Aorta (tissue), 5 donors: ENCODE measurements around the gene NT5DC1. TPM values are rescaled to one million over a fixed set of nuclear protein-coding genes. Genes with fewer than 3 reads are reported as not detected.

Experiments
- ATAC-seq: fragments of 200-7000 bp; cut with Tn5 transposase; one replicate; pipeline ENCODE4 v1.9.1; 2022; ENCODE audit warnings: moderate library complexity; ENCODE audit not compliant: low FRiP score
- DNase-seq, 2 donors: peaks; one replicate each; pipeline ENCODE4 v3.0.0-alpha.2; 2020
- H3K27ac ChIP-seq, 2 donors: one replicate each; pipeline ENCODE4 v1.5.1; 2013; ENCODE audit warnings: low read length in 2 of 2, mild to moderate bottlenecking in 2 of 2, moderate library complexity in 2 of 2, control low read depth in 1 of 2, inconsistent platforms in 1 of 2, low read depth in 1 of 2
- H3K27me3 ChIP-seq, 2 donors: one replicate each; pipeline ENCODE4 v1.6.1; 2013; ENCODE audit warnings: control low read depth in 1 of 2, low read length in 1 of 2, mild to moderate bottlenecking in 1 of 2, moderate library complexity in 1 of 2; ENCODE audit not compliant: insufficient read depth in 2 of 2, control insufficient read depth in 1 of 2
- H3K36me3 ChIP-seq, 2 donors: one replicate each; pipeline ENCODE4 v1.6.1; 2013; ENCODE audit warnings: control low read depth in 1 of 2, low read length in 1 of 2, mild to moderate bottlenecking in 1 of 2; ENCODE audit not compliant: insufficient read depth in 2 of 2, control insufficient read depth in 1 of 2
- H3K4me1 ChIP-seq, 2 donors: one replicate each; pipeline ENCODE4 v1.6.1; 2013; ENCODE audit warnings: low read length in 2 of 2, control low read depth in 1 of 2, mild to moderate bottlenecking in 1 of 2, moderate library complexity in 1 of 2; ENCODE audit not compliant: insufficient read depth in 2 of 2, control insufficient read depth in 1 of 2
- H3K4me3 ChIP-seq, 2 donors: one replicate each; pipeline ENCODE4 v1.5.1; 2013; ENCODE audit warnings: low read length in 2 of 2, control low read depth in 1 of 2, mild to moderate bottlenecking in 1 of 2
- H3K9me3 ChIP-seq: one replicate; pipeline ENCODE4 v1.6.1; 2013; ENCODE audit warnings: mild to moderate bottlenecking, low read length; ENCODE audit not compliant: control insufficient read depth
- WGBS, 2 donors: extraction: QIAGEN DNeasy Blood & Tissue Kit; methylation state at CpG; one replicate each; pipeline ENCODE4 v1.1.7; 2013; 5-methylcytosine and 5-hydroxymethylcytosine counted together
- intact Hi-C, 2 donors: fragments of 100-400 bp; cut with DNase I; formaldehyde crosslinking; loops; one replicate each; pipeline versions ENCODE4 v1.14.2 to v1.15.0; 2022
- polyA plus RNA-seq, 2 donors: library from polyadenylated mRNA; stranded (reverse); fragments of 200-250 nt; gene quantifications; one replicate each; pipeline ENCODE4 v1.2.3, GENCODE V29; 2013
- total RNA-seq, 2 donors: library from RNA; stranded (reverse); fragmentation: NEBNext Ultra II Directional; extraction: Animal tissue kit (Norgen Biotek cat#: 25700); gene quantifications; one replicate each; pipeline ENCODE4 v1.2.1, GENCODE V29; 2021
- donor health status: healthy with polysubstance abuse.
- donor health status: Bipolar disorder and iron deficiency.
- donor health status: DM: no; HTN: no; CAD: no.
- donor health status: DM: no; HTN: no; CAD: no.
- donor health status: DM: yes; HTN: yes; CAD: no.

The NT5DC1 gene
- total and polyA plus RNA-seq, 4 donors, result 17.0 to 47.5 (median 38.0) TPM

DNA sequence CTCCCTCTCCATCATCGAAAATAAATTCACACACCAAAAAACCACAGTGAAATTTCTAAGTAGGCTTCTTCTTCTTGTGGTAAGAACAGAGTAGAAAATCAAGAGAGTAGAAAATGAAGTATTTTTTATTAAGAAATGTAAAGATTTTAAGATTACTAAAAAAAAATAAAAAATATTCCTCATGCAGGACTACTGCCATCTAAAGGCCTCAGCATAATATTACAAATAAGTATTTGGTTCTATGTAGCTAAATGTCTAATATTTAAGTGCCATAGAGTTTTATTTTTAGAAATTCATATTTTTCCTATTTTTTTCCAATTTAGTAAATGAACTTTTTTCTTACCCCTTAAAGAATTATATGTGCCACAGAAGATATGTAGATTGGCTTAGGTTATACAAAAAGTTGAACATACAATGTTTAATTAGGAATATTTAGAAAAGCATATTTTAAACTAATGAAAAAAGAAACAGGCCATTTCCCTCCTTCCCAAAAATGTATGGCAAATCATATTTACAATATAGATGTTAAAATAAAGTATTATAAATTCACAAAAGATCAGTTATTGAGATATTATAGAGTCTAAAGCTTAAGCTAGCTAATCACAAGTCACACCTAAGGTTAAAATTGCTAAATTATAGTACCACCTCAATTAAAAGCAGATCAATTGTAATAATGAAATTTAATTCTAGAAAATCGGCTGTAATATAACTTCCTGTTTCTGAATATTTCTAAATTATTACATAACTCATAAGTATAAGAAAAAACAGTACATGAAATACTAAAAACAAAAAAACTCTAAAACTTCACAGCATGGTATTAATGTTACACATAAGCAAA lies 3.5 kb upstream of the NT5DC1 start:
- no peaks in the 10 kb centered on the region for H3K9me3 ChIP-seq
- ATAC-seq (no peak), DNase-seq (no peak)
- no peaks in the 10 kb centered on the region for H3K27me3 ChIP-seq
- 22 to 23% methylated on average over 2 of the region's 2 CpGs for WGBS, 2 donors
- no peak overlapping the region for H3K27ac ChIP-seq
- intact Hi-C loops, result loop anchor here (1.0 to 10.0 kb wide), 3 partner anchors 40 to 162 kb away; no protein-coding TSS in a partner anchor
- H3K36me3 ChIP-seq, result no peaks in the 10 kb centered on the region
- H3K4me3 ChIP-seq, result no peak overlapping the region
- H3K4me1 ChIP-seq, result no peaks in the 10 kb centered on the region

DNA sequence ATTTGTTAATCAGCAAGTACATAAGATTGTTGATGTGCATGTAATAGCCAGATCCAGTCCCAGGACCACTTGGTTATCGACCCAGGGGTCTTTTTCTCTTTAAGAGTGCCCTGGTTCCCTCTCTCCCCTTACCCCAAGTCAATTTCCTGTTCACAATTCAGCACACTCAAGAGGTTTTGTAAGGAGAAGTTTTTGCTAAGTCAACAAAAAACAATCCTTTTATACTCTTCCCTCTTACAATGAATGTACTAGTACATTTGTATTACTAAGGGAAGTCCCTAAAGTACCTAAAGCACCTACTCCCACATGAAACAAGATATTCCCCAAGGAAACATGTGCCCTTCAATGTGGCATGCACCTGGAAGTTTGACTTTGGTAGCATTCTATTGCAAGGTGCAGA lies 1.6 kb upstream of the NT5DC1 start:
- Histone ChIP-seq H3K36me3 (no peaks in the 10 kb centered on the region), H3K27me3 (no peaks in the 10 kb centered on the region), H3K4me3 (no peak overlapping the region), H3K9me3 (no peaks in the 10 kb centered on the region), H3K4me1 (peaks cover 4 to 5% of the 10 kb centered on the region in 2 donors), H3K27ac (peak overlapping the region in 1 of 2 donors; percentile 9)
- intact Hi-C loops, result loop anchor here in 1 of 2 donors (2.0 to 10.0 kb wide), 3 partner anchors 42 to 164 kb away; no protein-coding TSS in a partner anchor
- ATAC-seq (no peak), DNase-seq (no peak)
- WGBS, 2 donors, result 71 to 84% methylated on average over 1 of the region's 1 CpG

DNA sequence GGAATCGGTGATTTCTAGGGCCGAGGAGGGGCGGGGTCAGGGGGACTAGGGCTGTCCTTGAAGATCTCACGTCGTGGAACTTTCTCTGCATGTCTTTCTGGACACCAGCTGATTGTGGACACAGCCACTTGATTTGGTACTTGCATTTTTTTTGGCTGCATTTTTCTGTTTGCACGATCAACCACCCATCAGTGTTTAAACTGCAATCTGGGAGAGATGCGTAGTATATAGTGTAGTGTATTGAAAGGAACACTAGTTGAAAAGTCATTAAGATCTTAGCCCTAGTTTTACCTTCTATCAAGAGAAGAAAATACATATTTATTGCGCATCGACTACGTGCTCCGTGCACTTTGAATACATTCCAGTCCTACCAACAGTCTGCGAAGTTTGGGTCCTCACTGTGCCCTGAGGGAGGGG lies 657 bp downstream of the NT5DC1 start:
- DNase-seq, result no peak
- intact Hi-C loops, result loop anchor here in 1 of 2 donors (2.0 to 10.0 kb wide), 3 partner anchors 41 to 557 kb away; partner anchors contain the start of gene FRK
- Histone ChIP-seq H3K27me3 (no peaks in the 10 kb centered on the region), H3K27ac (peak overlapping the region; percentile 89 to 93), H3K4me3 (peak overlapping the region; percentile 74 to 77), H3K4me1 (peaks cover 4 to 13% of the 10 kb centered on the region in 2 donors), H3K36me3 (no peaks in the 10 kb centered on the region), H3K9me3 (no peaks in the 10 kb centered on the region)
- ATAC-seq, result no peak
- 0% methylated on average over 12 of the region's 12 CpGs for WGBS, 2 donors

DNA sequence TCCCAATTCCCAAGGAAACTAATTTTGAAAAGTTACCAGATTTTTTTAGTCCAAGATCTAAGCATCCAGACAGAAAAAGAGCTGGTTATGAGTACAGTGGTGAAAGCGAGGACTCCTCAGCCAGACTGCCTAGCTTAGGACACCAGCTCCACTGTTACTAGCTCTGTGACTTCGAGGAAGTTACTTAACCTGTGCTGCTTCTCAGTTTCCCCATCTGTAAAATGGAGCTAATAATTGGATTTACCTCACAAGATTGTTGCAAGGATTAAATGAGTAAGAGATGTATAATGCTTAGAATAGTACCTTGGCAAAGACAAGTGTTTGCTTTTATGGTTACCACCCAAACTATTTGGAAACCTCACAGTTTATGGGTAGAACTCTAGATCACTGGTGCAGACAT lies 1.1 kb downstream of the NT5DC1 start:
- H3K27ac ChIP-seq, result no peak overlapping the region
- no peaks in the 10 kb centered on the region for H3K36me3 ChIP-seq
- H3K9me3 ChIP-seq, result no peaks in the 10 kb centered on the region
- WGBS, 2 donors, result 13 to 22% methylated on average over 2 of the region's 2 CpGs
- H3K4me3 ChIP-seq, result peak overlapping the region; percentile 74 to 77
- no peak for DNase-seq
- H3K4me1 ChIP-seq, result peaks cover 4 to 13% of the 10 kb centered on the region in 2 donors
- no peaks in the 10 kb centered on the region for H3K27me3 ChIP-seq
- ATAC-seq, result no peak
- intact Hi-C loops, result loop anchor here in 1 of 2 donors (2.0 to 10.0 kb wide), 3 partner anchors 41 to 557 kb away; partner anchors contain the start of gene FRK

DNA sequence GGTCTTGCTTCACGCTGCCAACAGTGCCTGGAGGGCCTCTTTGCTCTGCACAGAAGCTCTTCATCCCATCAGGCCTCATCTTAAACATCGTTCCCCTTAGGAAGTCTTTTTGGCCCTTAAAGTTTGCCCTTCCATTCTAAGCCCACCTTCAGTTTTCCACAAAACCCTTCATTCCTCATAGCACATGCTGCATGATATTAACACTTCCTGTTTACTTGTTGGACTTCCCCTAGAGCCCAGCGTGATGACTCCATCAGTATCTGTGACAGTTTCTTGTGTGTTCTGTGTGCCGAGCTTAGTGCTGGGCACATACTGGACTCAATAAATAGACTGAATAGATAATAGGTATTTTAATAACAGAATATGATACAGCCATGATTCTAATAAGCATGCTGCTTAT lies 2.2 kb downstream of the NT5DC1 start:
- WGBS, 2 donors, result 84 to 87% methylated on average over 4 of the region's 4 CpGs
- ATAC-seq (no peak), DNase-seq (no peak)
- peaks cover 4 to 13% of the 10 kb centered on the region in 2 donors for H3K4me1 ChIP-seq
- H3K27me3 ChIP-seq, result no peaks in the 10 kb centered on the region
- H3K36me3 ChIP-seq, result no peaks in the 10 kb centered on the region
- no peak overlapping the region for H3K27ac ChIP-seq
- H3K9me3 ChIP-seq, result no peaks in the 10 kb centered on the region
- intact Hi-C loops, result loop anchor here in 1 of 2 donors (10.0 kb wide), 2 partner anchors 168 to 558 kb away; no protein-coding TSS in a partner anchor
- H3K4me3 ChIP-seq, result no peak overlapping the region

DNA sequence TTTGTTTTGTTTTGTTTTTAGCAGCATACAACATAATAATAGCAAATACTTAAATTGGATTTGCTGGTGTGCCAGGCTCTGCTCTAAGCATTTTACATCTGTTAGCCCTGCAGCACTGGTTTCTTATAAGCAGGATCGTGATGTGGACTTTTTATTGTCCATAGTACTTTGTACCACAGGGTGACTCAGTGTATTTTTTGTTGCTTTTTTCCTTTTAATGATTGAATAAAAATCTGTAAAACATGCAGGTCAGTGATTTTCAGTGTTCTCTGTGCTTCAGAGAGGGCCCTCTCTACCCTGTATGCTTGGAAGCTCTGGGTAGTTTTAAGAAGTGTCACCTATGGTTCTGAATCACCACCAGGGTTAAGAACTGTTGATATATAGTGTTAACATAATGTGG lies 4.0 kb downstream of the NT5DC1 start:
- Histone ChIP-seq H3K4me3 (no peak overlapping the region), H3K9me3 (no peaks in the 10 kb centered on the region), H3K27me3 (no peaks in the 10 kb centered on the region), H3K4me1 (peaks cover 4 to 13% of the 10 kb centered on the region in 2 donors), H3K27ac (no peak overlapping the region), H3K36me3 (no peaks in the 10 kb centered on the region)
- intact Hi-C loops, result loop anchor here in 1 of 2 donors (10.0 kb wide), 2 partner anchors 170 to 560 kb away; no protein-coding TSS in a partner anchor
- DNase-seq, result no peak
- no peak for ATAC-seq
- 87 to 100% methylated on average over 1 of the region's 1 CpG for whole genome bisulfite sequencing, 2 donors

DNA sequence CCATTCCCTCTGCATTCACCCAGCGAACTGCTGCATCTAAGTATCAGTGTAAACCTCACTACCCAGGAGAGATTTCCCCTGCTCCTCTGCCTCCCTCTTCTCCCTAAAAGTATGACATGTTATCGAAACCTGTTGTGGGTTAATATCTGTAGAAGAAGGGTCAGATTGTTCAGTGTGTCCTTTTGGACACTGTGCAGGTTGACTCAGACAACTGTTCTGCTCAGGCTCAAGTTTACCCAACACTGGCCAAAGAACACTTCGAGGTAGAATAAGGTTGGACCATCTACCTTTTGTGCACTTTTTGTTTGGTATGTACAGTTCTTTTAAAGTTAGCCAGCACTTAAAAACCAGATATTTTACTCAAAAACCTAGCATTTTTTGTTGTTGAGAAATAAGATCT lies 4.6 kb downstream of the NT5DC1 start:
- no peak overlapping the region for H3K27ac ChIP-seq
- intact Hi-C loops, result loop anchor here in 1 of 2 donors (10.0 kb wide), 2 partner anchors 170 to 560 kb away; no protein-coding TSS in a partner anchor
- no peaks in the 10 kb centered on the region for H3K27me3 ChIP-seq
- no peak overlapping the region for H3K4me3 ChIP-seq
- H3K4me1 ChIP-seq, result peaks cover 4 to 13% of the 10 kb centered on the region in 2 donors
- no peaks in the 10 kb centered on the region for H3K9me3 ChIP-seq
- peaks cover 0 to under 1% of the 10 kb centered on the region in 2 donors for H3K36me3 ChIP-seq
- ATAC-seq (no peak), DNase-seq (no peak)
- 87 to 88% methylated on average over 3 of the region's 3 CpGs for WGBS, 2 donors

DNA sequence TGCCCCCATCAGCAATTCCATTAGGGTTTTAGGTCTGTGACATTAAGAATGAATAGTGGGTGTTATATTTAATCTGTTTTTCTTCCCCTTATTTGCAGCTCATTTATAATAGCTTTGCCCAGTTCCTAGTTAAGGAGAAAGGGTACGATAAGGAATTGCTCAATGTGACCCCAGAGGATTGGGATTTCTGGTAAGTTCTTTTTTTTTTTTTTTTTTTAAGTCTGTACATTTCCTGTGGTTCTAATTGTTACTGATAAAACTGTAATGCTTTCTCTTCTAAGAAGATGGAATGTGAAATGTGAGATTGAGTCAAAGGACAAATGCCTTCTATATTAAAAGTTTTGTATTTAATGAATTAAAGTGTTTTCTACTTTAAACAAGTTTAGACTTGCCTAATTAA lies 5.5 kb downstream of the NT5DC1 start:
- H3K27me3 ChIP-seq, result no peaks in the 10 kb centered on the region
- H3K36me3 ChIP-seq, result peaks cover 0 to 8% of the 10 kb centered on the region in 2 donors
- no peak overlapping the region for H3K27ac ChIP-seq
- intact Hi-C loops, result loop anchor here in 1 of 2 donors (10.0 kb wide), 2 partner anchors 171 to 561 kb away; no protein-coding TSS in a partner anchor
- DNase-seq, result no peak
- no peaks in the 10 kb centered on the region for H3K9me3 ChIP-seq
- H3K4me3 ChIP-seq, result no peak overlapping the region
- peaks cover 4 to 13% of the 10 kb centered on the region in 2 donors for H3K4me1 ChIP-seq
- no peak for ATAC-seq
- WGBS, 2 donors, result 11 to 13% methylated on average over 1 of the region's 1 CpG
